Activated CD4-positive, CD25-positive, alpha-beta regulatory T cell treated with anti-CD3 and anti-CD28 coated beads, Interleukin-2, amount 50 U/mL, for 16 hours (primary cell): ENCODE data around the gene NFATC1.

Experiments
- DNase-seq: peaks from one replicate; pipeline ENCODE4 v3.0.0-alpha.2; 2020; ENCODE audit warnings: low read depth, low spot score

NFATC1 gene

DNA sequence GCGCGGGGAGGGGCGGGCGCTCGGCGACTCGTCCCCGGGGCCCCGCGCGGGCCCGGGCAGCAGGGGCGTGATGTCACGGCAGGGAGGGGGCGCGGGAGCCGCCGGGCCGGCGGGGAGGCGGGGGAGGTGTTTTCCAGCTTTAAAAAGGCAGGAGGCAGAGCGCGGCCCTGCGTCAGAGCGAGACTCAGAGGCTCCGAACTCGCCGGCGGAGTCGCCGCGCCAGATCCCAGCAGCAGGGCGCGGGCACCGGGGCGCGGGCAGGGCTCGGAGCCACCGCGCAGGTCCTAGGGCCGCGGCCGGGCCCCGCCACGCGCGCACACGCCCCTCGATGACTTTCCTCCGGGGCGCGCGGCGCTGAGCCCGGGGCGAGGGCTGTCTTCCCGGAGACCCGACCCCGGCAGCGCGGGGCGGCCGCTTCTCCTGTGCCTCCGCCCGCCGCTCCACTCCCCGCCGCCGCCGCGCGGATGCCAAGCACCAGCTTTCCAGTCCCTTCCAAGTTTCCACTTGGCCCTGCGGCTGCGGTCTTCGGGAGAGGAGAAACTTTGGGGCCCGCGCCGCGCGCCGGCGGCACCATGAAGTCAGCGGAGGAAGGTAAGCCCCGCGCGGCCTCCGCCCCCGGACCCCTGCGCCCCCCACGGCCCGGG is at the start of gene NFATC1:
Gene NFATC1, plus strand, starts transcription at position 170 of the 644 bp plus-strand sequence. Its CDS starts 295 bp downstream, at position 465.
- peak; percentile 39 for DNase-seq

DNA sequence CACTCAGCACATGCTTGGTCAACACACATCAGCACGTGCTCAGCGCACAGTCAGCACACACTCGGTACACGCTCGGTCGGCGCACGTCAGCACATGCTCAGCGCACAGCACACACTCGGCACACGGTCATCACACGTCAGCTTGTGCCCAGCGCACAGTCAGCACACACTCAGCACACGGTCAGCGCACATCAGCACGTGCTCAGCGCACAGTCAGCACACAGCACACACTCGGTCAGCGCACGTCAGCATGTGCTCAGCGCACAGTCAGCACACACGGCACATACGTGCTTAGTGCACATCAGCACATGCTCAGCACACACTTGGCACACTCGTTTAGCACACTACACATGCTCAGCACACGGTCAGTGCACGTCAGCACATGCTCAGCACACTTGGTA is 49.7 kb upstream of the NFATC1 start:
- no peak for DNase-seq

DNA sequence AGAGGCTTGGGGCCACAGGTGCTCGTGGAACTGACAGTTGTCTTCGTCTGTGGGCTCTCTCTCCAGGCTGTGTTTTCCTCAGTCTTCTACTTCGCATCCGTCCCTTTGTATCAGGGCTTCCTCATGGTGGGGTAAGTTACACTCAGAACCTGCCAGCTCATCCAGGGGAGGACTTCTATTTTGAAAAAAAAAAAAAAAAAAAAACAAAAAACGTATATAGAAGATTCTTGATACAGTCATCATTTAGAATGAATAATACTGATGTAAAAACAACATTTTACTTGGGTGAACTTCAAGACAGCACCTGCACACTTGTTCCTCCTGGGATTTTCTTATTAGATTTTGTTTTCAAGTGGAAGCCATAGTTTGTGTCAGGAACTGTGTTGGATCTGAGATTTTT is 47.7 kb upstream of the NFATC1 start:
- DNase-seq: no peak

DNA sequence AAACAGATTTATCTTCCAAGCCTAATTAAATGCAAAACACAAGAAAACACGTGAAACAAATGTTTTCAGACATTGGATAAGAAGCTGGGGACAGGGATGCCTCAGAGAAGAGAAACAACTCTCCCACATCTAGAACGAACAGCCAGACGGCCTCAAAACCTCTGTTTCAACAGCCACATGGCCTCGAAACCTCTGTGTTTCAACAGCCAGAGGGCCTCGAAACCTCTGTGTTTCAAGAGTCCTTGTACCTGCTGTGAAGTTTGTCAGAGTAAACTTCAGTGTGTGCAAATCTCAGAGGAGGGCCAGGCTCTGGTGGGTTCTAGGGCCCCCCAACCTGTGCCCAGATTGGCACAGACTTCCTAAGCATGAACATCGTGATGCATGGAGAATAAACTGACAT is 43.3 kb upstream of the NFATC1 start:
- no peak for DNase-seq

DNA sequence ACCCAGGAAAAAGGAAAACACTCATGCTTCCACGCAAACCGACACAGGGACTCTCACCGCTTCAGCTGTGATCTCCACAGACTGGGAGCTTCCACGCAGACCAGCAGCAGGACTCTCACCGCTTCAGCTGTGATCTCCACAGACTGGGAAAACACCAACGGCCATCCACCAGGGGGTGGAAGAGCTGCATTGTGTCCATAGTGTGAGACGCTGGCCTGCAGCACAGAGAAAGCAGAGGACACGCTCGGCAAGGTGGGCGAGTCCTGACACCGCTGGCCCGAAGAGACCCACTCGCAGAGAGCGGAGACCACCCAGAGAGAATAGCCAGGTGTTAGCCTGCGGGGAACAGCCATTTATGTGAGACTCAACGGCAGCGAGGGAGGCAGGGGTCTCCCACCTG is 42.5 kb upstream of the NFATC1 start:
- no peak for DNase-seq

DNA sequence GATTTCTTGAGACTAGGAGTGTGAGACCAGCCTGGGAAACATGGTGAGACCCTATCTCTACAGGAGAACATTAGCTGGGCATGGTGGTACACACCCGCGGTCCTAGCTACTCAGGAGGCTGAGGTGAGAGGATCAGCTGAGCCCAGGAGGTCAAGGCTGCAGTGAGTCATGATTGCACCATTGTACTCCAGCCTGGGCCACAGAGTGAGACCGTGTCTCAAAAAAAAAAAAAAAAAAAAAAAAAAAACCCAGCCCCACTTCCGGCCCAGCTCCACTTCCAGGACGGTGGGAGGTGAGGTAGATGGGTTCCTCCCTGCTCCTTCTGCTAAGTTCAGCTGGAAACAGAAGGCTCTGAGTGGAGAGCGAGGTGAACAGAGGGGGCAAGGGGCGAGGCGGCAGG is 41.4 kb upstream of the NFATC1 start:
- DNase-seq: no peak

DNA sequence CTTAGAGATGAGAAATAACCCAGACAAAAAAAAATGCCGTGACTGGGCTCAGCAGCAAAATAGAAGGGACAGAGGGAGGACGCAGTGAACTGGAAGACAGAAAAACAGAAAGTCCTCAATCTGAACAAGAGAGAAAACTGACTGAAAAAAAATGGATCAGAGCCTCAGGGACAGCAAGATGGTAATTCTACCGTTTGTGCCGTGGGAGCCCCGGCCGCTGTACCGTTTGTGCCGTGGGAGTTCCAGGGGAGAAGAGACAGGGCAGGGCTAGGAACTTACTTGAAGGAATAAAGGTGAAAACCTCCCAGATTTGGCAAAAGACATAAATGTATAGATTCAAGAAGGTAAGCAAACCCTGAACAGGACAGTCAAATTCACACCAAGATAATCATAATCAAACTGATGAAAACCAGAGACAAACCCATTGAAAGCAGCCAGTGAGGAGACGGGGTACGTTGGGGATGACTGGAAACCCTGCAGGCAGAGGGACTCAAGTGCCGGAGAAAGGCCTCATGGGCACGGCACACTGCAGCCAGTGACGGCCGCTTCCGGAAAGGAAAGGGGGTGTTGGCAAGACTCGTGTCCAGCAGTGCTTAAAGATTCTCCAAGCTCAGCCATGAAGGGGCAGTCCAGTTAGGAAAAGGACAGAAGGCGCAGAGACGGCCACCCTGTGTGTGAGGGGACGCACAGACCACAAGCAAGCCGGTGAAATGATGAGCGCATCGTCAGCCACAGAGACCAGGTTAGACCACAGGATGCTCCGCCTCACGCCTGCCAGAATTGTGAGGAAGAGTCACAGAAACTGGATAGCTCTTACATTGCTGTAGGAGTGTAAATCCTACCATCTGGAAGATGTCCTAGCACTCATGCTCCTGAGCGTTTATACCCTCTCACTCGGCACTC is 40.0 kb upstream of the NFATC1 start:
- DNase-seq: no peak

DNA sequence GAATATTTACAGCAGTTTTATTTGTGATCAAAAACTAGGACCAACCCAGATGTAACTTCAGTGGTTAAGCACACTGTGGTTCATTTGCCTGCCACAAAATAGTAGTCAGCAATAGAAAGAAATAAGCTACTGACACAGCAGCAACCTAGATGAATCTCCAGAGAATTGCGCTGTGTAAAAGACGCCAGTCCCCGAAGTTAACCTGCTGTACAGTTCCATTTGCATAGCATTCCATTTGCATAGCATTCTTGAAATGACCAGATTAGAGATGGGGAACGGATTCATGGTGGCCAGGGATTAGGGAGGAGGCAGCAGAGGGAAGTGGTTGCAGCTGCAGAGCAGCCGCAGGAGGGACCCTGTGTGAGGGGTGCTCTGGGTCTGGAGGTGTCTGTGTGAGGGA is 39.3 kb upstream of the NFATC1 start:
- DNase-seq: no peak

DNA sequence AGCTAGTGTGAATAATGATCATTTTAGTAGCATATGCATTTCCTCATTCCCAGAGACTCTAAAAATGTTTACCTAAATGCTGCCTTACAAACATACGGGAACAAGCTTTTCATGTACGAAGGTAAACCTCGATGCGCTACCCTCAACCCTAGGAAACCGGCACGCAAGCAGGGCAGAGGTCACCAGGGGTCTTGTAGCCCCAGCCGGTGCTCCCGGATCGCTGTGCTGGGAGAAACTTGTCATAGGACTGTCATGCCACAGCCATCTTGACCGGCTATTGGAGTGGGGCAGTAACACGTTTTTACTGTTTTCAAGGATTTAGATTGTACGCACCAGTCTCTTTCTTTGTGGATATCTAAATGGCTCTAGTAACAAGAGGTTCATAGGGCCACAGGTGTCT is 34.8 kb upstream of the NFATC1 start:
- DNase-seq: no peak

DNA sequence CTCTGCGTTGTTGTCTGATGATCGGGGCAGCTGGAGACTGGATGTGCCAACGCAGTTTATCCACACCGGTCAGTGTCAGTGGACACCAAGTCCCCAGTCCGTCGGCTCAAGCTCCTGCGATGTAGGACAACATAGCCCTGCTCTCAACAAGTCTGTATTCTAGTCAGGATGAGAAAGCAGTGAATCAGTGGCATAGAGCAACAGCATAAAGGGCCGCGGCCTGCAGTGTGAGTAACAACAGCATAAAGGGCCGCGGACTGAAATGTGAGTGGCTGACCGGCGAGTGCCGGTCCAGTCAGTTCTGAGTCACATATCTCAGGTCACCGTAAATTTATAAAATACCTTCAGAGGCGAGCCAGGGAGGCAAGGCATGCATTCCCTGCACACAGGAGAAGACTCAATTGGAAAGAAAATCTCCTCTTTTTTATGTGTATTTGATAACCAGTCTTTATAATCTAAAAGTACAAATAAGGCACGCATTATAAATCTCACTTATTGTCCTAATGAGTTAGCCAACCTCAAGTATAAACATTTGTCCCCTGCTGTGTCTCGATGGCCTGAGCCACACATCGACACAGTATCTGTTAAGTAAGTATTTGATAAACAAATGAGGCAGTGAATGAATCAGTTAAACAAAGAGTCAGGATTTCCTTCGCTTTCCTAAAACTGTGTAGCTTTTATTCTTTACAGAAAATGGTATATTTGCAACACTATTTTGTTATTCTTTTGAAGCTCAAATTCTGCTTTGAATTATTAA is 33.8 kb upstream of the NFATC1 start:
- no peak for DNase-seq

DNA sequence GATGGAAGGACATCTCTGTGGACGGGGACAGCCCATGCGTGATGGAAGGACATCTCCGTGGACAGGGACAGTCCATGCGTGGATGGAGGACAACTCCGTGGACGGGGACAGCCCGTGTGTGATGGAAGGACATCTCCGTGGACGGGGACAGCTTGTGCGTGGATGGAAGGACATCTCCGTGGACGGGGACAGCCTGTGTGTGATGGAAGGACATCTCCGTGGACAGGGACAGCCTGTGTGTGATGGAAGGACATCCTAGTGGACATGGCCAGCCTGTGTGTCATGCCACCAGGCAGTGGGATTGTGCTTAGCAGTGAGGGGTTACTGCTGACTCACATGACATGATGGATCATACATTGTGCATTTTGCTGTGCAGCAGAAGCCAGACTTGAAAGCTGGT is 30.0 kb upstream of the NFATC1 start:
- no peak for DNase-seq

DNA sequence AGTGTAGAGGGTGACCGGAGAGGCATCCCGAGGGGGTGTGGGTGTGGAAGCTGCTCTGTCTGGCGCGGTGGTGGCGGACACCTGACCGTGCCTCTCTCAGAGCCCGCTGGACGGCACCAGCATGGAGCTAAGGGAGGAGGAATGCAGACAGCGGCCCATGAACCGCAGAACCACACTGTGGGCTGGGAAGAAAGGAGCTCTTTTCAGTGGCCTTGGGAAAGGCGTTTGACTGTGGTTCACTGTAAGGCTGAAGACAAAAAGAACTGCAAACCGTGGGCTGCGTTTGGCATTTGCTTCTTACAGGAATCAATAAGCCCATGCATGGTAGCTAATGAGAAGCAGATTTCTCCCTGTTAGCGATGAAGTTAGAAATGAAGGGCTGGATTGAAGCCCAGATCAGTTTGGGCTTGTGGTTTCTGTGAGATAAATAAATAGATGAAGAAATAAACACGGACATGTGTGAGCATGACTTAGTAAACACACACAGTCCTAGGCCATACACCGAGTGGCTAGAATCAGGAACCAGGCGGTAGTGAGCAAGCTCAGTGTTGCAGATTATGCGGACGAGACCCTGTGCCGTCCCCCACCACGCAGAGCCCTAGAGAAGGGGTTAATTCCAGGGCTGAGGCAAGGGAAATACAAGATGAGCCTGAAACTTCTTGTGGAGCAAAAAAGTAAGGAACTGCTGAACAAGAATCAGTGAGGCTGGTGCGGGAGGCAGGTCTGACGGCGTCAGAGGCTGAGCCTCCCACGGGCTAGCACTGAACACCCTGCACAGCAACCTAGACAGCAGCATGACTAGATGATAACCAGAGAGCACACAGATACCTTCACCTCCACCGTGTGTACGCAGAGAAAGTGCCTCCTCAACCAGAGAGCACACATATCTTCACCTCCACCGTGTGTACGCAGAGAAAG is 29.3 kb upstream of the NFATC1 start:
- no peak for DNase-seq

DNA sequence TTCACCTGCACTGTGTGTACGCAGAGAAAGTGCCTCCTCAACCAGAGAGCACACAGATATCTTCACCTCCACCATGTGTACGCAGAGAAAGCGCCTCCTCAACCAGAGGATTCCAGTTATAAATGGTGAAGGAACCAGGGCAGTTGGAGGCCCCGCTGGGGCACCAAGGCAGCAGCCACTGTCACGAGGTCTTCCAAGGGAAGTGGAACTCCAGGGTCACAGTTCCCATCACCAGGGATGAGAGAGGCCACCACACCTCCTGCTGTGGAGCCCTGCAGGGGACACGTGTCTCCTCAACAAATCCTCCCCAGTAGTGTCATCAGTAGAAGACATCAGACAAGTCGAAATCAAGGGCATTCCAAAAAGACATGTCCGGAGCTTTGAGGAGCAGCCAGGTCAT is 28.2 kb upstream of the NFATC1 start:
- DNase-seq: no peak

DNA sequence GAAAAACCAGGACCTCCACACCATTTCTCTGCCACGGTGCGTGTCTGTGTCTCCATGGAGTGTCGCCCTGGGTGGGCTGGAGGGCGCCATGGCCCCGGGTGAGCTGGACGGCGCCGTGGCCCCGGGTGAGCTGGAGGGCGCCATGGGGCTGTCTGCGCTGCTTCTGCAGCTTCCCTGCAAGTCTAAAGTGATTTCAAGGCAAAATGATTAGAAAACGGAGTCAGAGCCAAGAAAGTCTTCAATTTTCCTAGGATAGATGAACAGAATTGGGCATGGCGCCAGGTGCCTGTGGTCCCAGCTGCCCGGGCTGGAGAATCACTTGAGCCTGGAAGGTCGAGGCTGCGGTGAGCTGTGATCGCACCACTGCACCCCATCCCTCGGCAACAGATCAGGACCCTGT is 27.7 kb upstream of the NFATC1 start:
- DNase-seq: no peak

DNA sequence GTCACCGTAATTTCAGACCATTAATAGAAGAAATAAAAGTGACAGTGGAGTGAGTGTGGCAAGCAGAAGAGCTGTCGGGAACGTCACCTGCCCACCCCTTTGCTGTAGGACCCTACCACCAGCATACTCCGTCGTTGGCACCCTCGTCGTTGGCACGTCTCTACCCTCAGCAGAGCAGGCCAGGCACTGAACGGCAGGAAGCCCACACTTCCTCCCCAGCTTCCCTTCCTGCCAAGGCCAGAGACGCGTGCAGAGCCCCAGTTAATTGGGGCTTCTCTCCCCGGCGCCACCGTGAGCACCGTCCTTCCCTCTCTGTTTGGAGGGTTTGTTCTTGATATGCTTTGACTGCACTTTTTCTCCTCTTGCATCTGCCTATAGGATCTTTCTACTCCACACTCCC is 27.0 kb upstream of the NFATC1 start:
- DNase-seq: no peak

DNA sequence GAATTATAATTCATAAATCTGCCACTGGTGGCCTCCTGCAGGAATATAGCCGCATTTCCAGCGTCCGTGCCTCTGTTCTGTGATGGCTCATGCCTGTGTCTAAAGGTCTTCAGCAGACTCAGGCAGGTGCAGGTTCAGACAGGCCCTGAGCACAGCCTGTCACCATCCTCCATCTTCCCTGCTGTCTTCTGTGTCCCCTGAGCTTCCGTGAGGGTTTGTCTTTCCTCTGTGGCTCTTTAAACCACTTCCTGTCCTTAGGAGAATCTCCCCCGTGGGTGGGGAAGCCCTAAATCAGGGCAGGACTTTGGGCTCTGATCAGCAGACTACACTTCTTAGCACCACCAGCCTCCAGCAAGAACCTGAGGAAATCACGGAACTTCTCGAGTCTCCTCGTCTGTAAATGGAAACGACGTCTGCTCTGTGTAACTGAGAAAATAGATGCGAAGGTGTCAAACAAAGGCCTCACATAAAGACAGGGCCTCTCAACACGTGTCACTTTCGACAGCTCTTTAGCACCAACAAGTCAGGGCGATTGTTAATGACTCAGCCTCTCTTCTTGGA is 24.1 kb upstream of the NFATC1 start:
- DNase-seq: no peak

DNA sequence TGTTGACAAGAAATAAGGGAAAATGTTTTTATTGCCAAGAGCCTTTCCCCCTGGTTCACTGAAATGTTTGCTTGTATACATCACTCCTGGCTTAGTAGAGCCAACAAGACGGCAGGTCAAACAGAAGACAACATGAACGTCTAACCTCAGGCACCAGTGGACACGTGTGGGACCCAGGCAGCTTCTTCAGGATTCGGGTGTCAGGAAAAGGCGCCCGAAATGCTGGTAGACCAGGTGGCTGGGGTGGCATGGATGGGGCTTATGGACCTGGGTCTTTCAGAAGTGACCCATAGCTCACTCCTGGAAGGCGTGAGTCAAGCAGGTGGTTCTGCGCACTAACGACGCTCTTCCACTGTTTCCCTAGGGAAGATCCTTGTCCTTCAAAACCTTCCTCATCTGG is 23.3 kb upstream of the NFATC1 start:
- DNase-seq: no peak

DNA sequence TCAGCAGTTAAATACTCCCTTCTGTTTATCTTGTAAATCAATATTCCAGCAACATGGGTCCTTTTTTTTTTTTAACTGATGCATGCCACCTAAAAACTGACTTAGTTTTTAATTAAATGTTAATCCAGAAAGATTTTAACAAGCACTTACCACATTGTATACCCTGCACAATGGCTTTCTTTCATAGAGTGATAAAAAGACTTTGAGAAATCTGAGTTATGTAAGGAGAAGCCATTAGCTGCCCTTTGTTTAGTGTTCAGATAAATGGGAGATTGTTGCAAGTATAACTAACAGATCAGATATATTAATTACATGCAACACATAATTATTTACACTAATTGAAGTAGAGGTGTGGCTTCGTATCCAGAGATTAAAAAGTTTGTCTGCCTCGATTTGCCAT is 22.7 kb upstream of the NFATC1 start:
- DNase-seq: no peak

DNA sequence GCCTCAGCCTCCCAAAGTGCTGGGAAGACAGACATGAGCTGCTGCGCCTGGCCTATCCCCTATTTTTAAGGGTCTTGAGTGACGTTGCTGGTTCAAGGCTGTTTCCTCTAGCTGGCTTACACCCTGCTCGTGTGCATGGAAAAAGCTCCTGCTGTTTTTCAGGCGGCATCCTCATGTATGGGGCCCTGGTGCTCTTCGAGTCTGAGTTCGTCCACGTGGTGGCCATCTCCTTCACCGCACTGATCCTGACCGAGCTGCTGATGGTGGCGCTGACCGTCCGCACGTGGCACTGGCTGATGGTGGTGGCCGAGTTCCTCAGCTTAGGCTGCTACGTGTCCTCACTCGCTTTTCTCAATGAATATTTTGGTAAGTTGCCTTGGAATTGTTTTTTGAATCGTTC is 22.0 kb upstream of the NFATC1 start:
- DNase-seq: no peak

DNA sequence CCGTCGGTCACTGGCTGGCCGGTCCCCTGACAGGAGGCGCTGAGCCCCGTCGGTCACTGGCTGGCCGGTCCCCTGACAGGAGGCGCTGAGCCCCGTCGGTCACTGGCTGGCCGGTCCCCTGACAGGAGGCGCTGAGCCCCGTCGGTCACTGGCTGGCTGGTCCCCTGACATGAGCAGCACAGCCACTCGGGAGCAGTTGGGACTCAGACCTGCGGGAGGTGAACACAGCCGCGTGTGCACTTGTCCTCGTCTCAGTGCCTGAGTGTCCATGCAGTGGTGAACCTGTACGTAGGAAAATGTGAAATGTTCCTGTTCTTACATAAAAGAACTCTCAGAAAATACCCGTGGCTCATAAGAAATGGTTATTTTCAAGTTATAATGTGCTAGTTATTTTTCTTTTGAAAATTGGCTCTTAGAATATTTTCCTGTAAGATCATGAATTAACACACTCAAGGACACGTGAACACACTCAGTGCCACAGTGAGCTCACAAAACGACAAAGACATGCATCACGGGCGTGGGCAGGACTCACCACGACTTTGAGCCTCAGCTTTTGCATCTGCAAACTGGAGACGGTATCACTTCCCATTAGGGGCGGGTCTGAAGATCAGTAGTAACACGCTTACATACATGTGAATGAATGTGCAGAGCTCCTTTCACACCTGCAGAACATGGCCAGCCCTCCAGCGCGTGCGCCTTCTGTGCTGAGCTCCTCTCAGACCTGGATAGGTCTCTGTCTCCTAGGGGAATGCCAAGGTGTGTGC is 21.1 kb upstream of the NFATC1 start:
- no peak for DNase-seq
